OCI-LY1 (cell line): ENCODE results near the gene UBTD1.

Experiments used
- EZH2 ChIP-seq: fragments of 200-600 bp; sonication (generic), shearing (Covaris generic); IDR thresholded peaks from 2 replicates; pipeline ENCODE4 v1.8.0; 2017; ENCODE audit warnings: borderline replicate concordance, mixed run types, mild to moderate bottlenecking, antibody characterized with exemption, low read length, moderate library complexity, mixed read lengths
- TF ChIP-seq, protein P1 (sequence below): fragments of 200-600 bp; sonication (generic), shearing (Covaris generic); IDR thresholded peaks from 2 replicates; pipeline ENCODE4 v1.5.1; 2017; ENCODE audit warnings: mild to moderate bottlenecking, antibody characterized with exemption, low read length, moderate library complexity, mixed read lengths

GRCh38 chr10:97580421-97581367, 82.0 kb downstream of the UBTD1 start:
- TF ChIP-seq, protein P1, sequence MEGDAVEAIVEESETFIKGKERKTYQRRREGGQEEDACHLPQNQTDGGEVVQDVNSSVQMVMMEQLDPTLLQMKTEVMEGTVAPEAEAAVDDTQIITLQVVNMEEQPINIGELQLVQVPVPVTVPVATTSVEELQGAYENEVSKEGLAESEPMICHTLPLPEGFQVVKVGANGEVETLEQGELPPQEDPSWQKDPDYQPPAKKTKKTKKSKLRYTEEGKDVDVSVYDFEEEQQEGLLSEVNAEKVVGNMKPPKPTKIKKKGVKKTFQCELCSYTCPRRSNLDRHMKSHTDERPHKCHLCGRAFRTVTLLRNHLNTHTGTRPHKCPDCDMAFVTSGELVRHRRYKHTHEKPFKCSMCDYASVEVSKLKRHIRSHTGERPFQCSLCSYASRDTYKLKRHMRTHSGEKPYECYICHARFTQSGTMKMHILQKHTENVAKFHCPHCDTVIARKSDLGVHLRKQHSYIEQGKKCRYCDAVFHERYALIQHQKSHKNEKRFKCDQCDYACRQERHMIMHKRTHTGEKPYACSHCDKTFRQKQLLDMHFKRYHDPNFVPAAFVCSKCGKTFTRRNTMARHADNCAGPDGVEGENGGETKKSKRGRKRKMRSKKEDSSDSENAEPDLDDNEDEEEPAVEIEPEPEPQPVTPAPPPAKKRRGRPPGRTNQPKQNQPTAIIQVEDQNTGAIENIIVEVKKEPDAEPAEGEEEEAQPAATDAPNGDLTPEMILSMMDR, result no peak
- no peak for TF ChIP-seq EZH2
